ENCODE results near the gene RALGDS. TPM values are rescaled to one million over a fixed set of nuclear protein-coding genes. Genes with fewer than 3 reads are reported as not detected.

RALGDS gene
- total RNA-seq, 6 experiments from 2014 or later: 4.3 to 19.8 (median 5.7) TPM

DNA sequence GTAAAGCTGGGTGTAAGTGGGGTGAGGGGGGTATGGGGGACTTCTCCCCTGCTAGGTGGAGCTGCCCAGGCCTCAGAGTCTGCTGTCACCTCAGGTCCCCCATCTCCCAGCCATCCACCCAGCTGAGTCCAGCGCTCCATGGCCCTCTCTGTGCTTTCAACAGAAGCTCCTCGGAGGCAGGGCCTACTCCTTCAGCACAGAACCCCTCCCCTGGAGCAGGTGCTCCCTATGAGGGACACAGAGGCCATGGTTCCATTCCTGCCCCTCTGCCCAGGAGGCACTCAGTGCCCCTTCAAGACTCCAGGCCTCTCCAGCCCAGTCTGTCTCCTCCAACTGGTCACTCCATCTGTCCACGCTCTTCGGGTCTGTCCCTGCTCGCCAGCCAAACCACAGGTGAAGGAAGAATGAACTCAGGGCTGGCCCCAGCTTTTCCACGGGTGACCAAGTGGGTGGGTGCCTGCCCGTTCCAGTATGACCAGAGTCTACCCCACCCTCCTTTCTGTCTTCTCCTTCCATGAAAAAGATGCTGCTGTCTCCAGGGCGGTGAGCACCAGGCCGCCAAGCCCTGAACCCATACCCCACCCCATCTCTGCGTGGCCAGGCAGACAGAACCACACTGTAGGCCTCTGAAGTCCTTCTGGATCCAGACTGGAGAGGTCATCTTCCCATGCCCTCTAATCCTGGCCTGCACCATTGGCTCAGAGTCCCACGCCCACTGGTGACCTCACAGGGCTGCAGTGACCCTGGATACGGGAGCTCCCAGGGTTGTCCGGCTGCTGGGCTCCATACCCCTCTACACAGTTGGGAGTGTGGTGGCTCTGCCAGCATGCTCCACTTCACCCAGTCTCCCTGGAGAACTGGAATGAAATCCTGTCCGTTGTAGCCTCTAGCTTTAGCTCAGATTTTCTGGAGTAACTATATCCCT, 30.8 kb upstream of the RALGDS start:
- intact Hi-C loops (cut with DNase I): no loop called here
- ATAC-seq (no peak), DNase-seq (no peak)
- TF ChIP-seq, protein P1, sequence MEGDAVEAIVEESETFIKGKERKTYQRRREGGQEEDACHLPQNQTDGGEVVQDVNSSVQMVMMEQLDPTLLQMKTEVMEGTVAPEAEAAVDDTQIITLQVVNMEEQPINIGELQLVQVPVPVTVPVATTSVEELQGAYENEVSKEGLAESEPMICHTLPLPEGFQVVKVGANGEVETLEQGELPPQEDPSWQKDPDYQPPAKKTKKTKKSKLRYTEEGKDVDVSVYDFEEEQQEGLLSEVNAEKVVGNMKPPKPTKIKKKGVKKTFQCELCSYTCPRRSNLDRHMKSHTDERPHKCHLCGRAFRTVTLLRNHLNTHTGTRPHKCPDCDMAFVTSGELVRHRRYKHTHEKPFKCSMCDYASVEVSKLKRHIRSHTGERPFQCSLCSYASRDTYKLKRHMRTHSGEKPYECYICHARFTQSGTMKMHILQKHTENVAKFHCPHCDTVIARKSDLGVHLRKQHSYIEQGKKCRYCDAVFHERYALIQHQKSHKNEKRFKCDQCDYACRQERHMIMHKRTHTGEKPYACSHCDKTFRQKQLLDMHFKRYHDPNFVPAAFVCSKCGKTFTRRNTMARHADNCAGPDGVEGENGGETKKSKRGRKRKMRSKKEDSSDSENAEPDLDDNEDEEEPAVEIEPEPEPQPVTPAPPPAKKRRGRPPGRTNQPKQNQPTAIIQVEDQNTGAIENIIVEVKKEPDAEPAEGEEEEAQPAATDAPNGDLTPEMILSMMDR (IDR thresholded peaks at IDR 0.05): no peak
- no peak for TF ChIP-seq POLR2A (IDR thresholded peaks at IDR 0.05)
- H3K9me3 ChIP-seq: no peaks in the 10 kb centered on the region
- peaks cover 0 to 9% (median 2%) of the 10 kb centered on the region in 4 donors for H3K4me1 ChIP-seq
- no peak overlapping the region for H3K27ac ChIP-seq
- H3K27me3 ChIP-seq: no peaks in the 10 kb centered on the region
- no peak overlapping the region for H3K4me3 ChIP-seq
- WGBS (ENCODE audit: insufficient coverage, low coverage, low lambda C conversion rate, missing lambda C conversion rate): 91% methylated on average over 5 of the region's 14 CpGs
- H3K36me3 ChIP-seq: no peaks in the 10 kb centered on the region

DNA sequence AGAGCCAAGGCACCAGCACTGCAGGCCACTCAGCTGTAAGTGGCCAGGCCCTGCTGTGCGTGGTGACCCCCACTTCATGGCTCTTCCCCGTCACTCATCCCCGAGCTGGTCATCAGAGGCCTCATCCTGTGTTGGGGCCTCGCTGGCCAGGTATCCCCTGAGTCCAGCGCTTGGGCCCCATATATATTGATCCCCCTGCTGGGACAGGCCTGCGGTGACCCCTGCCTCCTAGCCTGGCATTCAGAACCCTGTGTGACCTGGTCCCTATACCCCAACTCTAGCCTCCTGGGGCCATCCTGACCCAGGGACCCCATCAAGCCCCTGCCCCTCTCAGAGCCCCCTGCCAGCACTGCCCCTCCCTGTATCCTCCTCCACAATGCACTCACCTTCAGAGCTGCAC, 30.0 kb upstream of the RALGDS start:
- intact Hi-C loops (cut with DNase I): no loop called here
- Histone ChIP-seq H3K36me3 (no peaks in the 10 kb centered on the region), H3K4me3 (no peak overlapping the region), H3K27ac (no peak overlapping the region), H3K27me3 (no peaks in the 10 kb centered on the region), H3K4me1 (peaks cover 0 to 9% (median 2%) of the 10 kb centered on the region in 4 donors), H3K9me3 (no peaks in the 10 kb centered on the region)
- DNase-seq (no peak), ATAC-seq (no peak)
- no CpG with 5 or more reads among the region's 6 CpGs for WGBS (ENCODE audit: insufficient coverage, low coverage, low lambda C conversion rate, missing lambda C conversion rate)
- TF ChIP-seq, protein P1 (IDR thresholded peaks at IDR 0.05): no peak
- no peak for TF ChIP-seq POLR2A (IDR thresholded peaks at IDR 0.05)

DNA sequence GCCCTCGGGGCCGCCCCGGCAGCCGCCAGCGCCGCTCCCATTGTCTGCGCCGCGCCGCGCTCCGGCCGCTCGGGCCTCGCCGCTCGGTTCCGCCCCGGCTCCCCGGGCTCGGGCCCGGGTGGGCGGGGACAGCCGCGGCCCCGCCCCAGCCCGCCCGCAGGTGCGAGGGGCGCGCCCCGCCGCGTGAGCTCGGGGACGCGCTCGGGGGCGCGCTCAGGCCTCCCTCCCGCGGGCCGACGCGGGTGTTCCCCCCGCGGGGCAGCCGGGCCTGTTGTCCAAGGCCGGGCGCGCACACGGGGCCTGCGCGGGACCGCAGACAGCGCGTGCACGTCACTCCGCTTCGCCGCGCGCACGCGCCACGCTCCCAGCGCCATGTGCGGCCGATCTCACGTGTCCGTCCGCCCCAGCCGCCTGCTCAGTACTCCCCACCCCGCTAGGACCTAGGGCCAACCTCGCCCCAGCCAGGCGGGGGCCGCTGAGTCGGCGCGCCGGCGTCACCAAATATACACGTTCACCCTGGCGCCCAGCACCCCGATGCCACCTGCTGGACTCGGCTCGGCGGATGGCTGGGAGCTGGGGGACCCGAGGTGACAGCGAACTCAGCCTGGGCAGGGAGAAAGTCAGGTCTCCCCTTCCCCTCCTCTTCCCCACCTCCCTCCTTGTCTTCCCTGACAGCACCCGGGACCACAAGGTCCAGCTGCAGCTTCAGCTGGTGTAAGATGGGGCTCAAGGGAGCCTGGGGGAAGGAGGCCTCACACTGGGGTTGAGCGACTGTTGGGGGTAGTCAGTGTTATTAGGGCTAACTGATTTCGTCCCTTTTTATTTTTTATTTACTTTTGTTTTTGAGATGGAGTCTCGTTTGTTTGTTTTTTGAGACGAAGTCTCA, 28.3 kb upstream of the RALGDS start:
- ATAC-seq (peak; percentile 73 to 87 (median 82)), DNase-seq (peak; percentile 88 to 92 (median 90))
- Histone ChIP-seq H3K27me3 (no peaks in the 10 kb centered on the region), H3K9me3 (no peaks in the 10 kb centered on the region), H3K27ac (peak overlapping the region; percentile 55 to 61 (median 60)), H3K36me3 (no peaks in the 10 kb centered on the region), H3K4me1 (peaks cover 0 to 15% (median 5%) of the 10 kb centered on the region in 4 donors), H3K4me3 (peak overlapping the region; percentile 29 to 62 (median 41))
- TF ChIP-seq, protein P1 (IDR thresholded peaks at IDR 0.05): peak; percentile 15 to 24 (median 18)
- TF ChIP-seq POLR2A (IDR thresholded peaks at IDR 0.05): peak; percentile 31
- intact Hi-C loops (cut with DNase I): loop anchor here in 1 of 2 donors (5.0 kb wide), 1 partner anchor 107 kb away; no protein-coding TSS in a partner anchor
- 17% methylated on average over 10 of the region's 95 CpGs for WGBS (ENCODE audit: insufficient coverage, low coverage, low lambda C conversion rate, missing lambda C conversion rate)

Data from right lobe of liver (tissue), 6 donors.